GM12873 (cell line): ENCODE data around the gene BHLHA9.

Source experiments
- TF ChIP-seq, protein P1 (sequence below): IDR thresholded peaks from 2 replicates; pipeline ENCODE4 v1.5.1; 2012; ENCODE audit warnings: low read depth, mild to moderate bottlenecking, moderate library complexity, low read length, control low read depth; ENCODE audit not compliant: insufficient read depth; ENCODE audit errors: missing control alignments

Gene BHLHA9

GRCh38 chr17:1234455-1234854, 35.8 kb upstream of the BHLHA9 start:
- TF ChIP-seq, protein P1, sequence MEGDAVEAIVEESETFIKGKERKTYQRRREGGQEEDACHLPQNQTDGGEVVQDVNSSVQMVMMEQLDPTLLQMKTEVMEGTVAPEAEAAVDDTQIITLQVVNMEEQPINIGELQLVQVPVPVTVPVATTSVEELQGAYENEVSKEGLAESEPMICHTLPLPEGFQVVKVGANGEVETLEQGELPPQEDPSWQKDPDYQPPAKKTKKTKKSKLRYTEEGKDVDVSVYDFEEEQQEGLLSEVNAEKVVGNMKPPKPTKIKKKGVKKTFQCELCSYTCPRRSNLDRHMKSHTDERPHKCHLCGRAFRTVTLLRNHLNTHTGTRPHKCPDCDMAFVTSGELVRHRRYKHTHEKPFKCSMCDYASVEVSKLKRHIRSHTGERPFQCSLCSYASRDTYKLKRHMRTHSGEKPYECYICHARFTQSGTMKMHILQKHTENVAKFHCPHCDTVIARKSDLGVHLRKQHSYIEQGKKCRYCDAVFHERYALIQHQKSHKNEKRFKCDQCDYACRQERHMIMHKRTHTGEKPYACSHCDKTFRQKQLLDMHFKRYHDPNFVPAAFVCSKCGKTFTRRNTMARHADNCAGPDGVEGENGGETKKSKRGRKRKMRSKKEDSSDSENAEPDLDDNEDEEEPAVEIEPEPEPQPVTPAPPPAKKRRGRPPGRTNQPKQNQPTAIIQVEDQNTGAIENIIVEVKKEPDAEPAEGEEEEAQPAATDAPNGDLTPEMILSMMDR, result no peak

GRCh38 chr17:1237471-1237870, 32.8 kb upstream of the BHLHA9 start:
- TF ChIP-seq, protein P1, result no peak

DNA sequence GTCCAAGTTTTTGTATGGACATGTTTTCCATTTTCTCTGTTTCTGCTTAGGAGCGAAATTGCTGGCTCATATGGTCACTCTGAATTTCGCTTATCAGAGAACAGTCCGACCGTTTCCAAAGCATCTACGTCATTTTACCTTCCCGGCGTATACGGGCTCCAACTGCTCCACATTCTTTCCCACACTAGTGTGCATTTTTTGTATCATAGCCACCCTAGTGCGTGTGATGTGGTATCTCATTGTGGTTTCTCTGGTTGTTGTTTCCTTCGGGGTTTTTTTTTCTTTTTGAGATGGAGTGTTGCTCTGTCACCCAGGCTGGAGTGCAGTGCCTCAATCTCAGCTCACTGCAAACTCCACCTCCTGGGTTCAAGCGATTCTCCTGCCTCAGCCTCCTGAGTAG, 31.0 kb upstream of the BHLHA9 start:
- TF ChIP-seq, protein P1, result no peak

- TF ChIP-seq, protein P1, result no peak
Observed at GRCh38 chr17:1241929-1242328, 28.3 kb upstream of the BHLHA9 start.

GRCh38 chr17:1244606-1245012, 25.6 kb upstream of the BHLHA9 start:
- TF ChIP-seq, protein P1, result no peak

DNA sequence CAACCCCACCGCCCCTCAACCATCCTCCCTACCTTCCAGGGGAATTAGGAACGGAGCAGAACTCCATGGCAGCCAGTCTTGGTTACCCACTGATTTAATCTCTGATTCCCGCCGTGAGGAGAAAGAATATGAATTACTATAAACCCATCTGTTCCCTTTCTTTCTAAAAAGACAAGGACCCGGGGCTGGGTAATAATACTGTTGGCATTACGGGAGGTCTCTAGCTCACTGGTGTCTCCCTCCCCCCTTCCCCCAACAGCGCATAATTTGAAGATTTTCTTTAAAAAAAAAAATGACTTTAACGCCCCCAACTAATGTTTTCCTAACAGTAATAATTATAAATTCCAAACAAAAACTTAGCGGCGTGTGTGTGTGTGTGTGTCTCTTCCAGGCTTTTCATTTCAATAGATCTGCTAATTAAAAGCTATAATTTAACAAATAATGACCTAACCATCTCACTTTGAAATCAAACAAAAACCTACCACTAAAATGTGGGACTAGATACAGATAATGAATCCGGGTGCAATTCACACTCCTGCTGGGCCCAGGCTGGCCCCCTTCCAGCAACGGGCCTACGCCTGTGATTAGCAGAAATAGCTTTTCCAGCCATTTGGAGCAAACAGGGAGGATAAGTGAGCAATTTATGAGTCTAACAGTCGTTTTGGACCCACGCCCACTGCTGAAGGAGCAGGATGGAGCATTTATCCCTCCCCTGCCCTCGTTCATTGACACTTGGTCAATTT, 18.2 kb upstream of the BHLHA9 start:
- TF ChIP-seq, protein P1, result no peak

DNA sequence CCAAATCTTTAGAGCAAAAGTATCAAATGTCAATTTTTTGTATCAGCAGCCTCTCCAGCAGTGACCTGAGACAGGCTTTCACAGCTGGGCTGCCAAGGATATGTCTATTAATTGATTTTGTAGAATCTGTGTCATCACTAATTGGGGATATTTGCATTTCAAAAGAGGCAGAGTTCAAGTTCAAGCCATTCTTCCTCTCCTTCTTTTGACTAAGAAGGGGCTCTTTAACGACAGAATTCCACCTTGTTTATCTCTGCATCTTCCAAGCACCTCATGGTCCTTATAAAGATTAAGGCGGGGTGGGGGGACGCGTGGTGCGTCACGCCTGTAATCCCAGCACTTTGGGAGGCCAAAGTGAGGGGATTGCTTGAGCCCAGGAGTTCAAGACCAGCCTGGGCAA, 15.2 kb upstream of the BHLHA9 start:
- TF ChIP-seq, protein P1, result no peak
